ENCODE data around the gene NRBF2. TPM values are rescaled to one million over a fixed set of nuclear protein-coding genes. Genes with fewer than 3 reads are reported as not detected.

NRBF2 gene
- total RNA-seq, 1 experiment from 2014 or later, result 24.8 TPM

GRCh38 chr10:63120554-63120953 is 12.6 kb upstream of the NRBF2 start:
- ChIA-PET POLR2A (ENCODE audit: low non-redundant PET) (no interaction called here), CTCF (no interaction called here)
- BruUV-seq (replicated peaks), result no TSS peak
- Histone ChIP-seq H3K9me3 (ENCODE audit: low read depth, low read length, poor library complexity, severe bottlenecking) (no peaks in the 10 kb centered on the region), H3K27me3 (replicated peaks; ENCODE audit: insufficient read depth, low read depth, low read length, poor library complexity) (no peaks in the 10 kb centered on the region), H3K36me3 (ENCODE audit: insufficient read depth, low read length, poor library complexity, severe bottlenecking) (no peaks in the 10 kb centered on the region), H3K4me3 (ENCODE audit: low read depth, low read length, poor library complexity, severe bottlenecking) (no peak overlapping the region), H3K27ac (ENCODE audit: low read depth, low read length, poor library complexity, severe bottlenecking) (no peak overlapping the region), H3K4me1 (ENCODE audit: insufficient read depth, low read length, poor library complexity, severe bottlenecking) (no peaks in the 10 kb centered on the region)
- peak; percentile 53 for DNase-seq (ENCODE audit: low spot score)
- TF ChIP-seq EZH2 (IDR thresholded peaks at IDR 0.05; ENCODE audit: borderline replicate concordance, low read depth, low read length, poor library complexity, severe bottlenecking) (no peak), CTCF (conservative IDR thresholded peaks at IDR 0.05; ENCODE audit: low read depth, low read length) (no peak)
- intact Hi-C loops (cut with micrococcal nuclease; ENCODE audit: unreplicated experiment), result no loop called here

GRCh38 chr10:63123727-63124362 is 9.3 kb upstream of the NRBF2 start:
- no peak for TF ChIP-seq EZH2 (IDR thresholded peaks at IDR 0.05; ENCODE audit: borderline replicate concordance, low read depth, low read length, poor library complexity, severe bottlenecking)
- no peak for TF ChIP-seq CTCF (conservative IDR thresholded peaks at IDR 0.05; ENCODE audit: low read depth, low read length)
- DNase-seq (ENCODE audit: low spot score), result no peak
- CTCF ChIA-PET, result no interaction called here
- intact Hi-C loops (cut with micrococcal nuclease; ENCODE audit: unreplicated experiment), result no loop called here
- no TSS peak for BruUV-seq (replicated peaks)
- Histone ChIP-seq H3K36me3 (ENCODE audit: insufficient read depth, low read length, poor library complexity, severe bottlenecking) (no peaks in the 10 kb centered on the region), H3K27ac (ENCODE audit: low read depth, low read length, poor library complexity, severe bottlenecking) (no peak overlapping the region), H3K4me3 (ENCODE audit: low read depth, low read length, poor library complexity, severe bottlenecking) (no peak overlapping the region), H3K9me3 (ENCODE audit: low read depth, low read length, poor library complexity, severe bottlenecking) (no peaks in the 10 kb centered on the region), H3K27me3 (replicated peaks; ENCODE audit: insufficient read depth, low read depth, low read length, poor library complexity) (no peaks in the 10 kb centered on the region), H3K4me1 (ENCODE audit: insufficient read depth, low read length, poor library complexity, severe bottlenecking) (no peaks in the 10 kb centered on the region)
- POLR2A ChIA-PET (ENCODE audit: low non-redundant PET), result no interaction called here

GRCh38 chr10:63125459-63125858 is 7.7 kb upstream of the NRBF2 start:
- no peak overlapping the region for H3K4me3 ChIP-seq (ENCODE audit: low read depth, low read length, poor library complexity, severe bottlenecking)
- H3K36me3 ChIP-seq (ENCODE audit: insufficient read depth, low read length, poor library complexity, severe bottlenecking), result no peaks in the 10 kb centered on the region
- ChIA-PET CTCF (no interaction called here), POLR2A (ENCODE audit: low non-redundant PET) (no interaction called here)
- no peak overlapping the region for H3K27ac ChIP-seq (ENCODE audit: low read depth, low read length, poor library complexity, severe bottlenecking)
- no peaks in the 10 kb centered on the region for H3K27me3 ChIP-seq (replicated peaks; ENCODE audit: insufficient read depth, low read depth, low read length, poor library complexity)
- no peak for DNase-seq (ENCODE audit: low spot score)
- TF ChIP-seq EZH2 (IDR thresholded peaks at IDR 0.05; ENCODE audit: borderline replicate concordance, low read depth, low read length, poor library complexity, severe bottlenecking), result no peak
- no peak for TF ChIP-seq CTCF (conservative IDR thresholded peaks at IDR 0.05; ENCODE audit: low read depth, low read length)
- intact Hi-C loops (cut with micrococcal nuclease; ENCODE audit: unreplicated experiment), result no loop called here
- H3K9me3 ChIP-seq (ENCODE audit: low read depth, low read length, poor library complexity, severe bottlenecking), result no peaks in the 10 kb centered on the region
- BruUV-seq (replicated peaks), result no TSS peak
- no peaks in the 10 kb centered on the region for H3K4me1 ChIP-seq (ENCODE audit: insufficient read depth, low read length, poor library complexity, severe bottlenecking)
